Memory B cell (primary cell): Measurements from ENCODE around the gene BAIAP3.

Experiments used
- ATAC-seq: fragments of 150-1000 bp; cut with Tn5 transposase; 2 replicates; pipeline ENCODE4 v1.10.0; 2021; ENCODE audit warnings: low read depth, mild to moderate bottlenecking, moderate library complexity
- DNase-seq, 2 donors: peaks; one replicate each; pipeline ENCODE4 v3.0.0; 2022; ENCODE audit warnings: low spot score in 2 of 2
- H3K27ac Mint-ChIP-seq: one replicate; pipeline ENCODE4 v1.8.0; 2022; ENCODE audit warnings: mild to moderate bottlenecking, moderate library complexity, mixed read lengths
- H3K27me3 Mint-ChIP-seq: one replicate; pipeline ENCODE4 v1.8.0; 2022; ENCODE audit warnings: mixed read lengths
- H3K36me3 Mint-ChIP-seq: one replicate; pipeline ENCODE4 v1.8.0; 2022; ENCODE audit warnings: mild to moderate bottlenecking, mixed read lengths
- H3K4me1 Mint-ChIP-seq: one replicate; pipeline ENCODE4 v1.8.0; 2022; ENCODE audit warnings: mixed read lengths
- H3K4me3 Mint-ChIP-seq: one replicate; pipeline ENCODE4 v1.8.0; 2022; ENCODE audit warnings: mild to moderate bottlenecking, moderate library complexity, mixed read lengths
- H3K9me3 Mint-ChIP-seq: one replicate; pipeline ENCODE4 v1.8.0; 2022; ENCODE audit warnings: mixed read lengths

The BAIAP3 gene

GRCh38 chr16:1308977-1309885 is 24.2 kb upstream of the BAIAP3 start, which contains the start of gene UBE2I:
TSS of gene UBE2I (plus strand) at chr16:1309636. CDS start at chr16:1314031, 4,395 bp downstream.
- Mint-ChIP-seq H3K36me3 (peaks cover 6% of the 10 kb centered on the region), H3K27me3 (no peaks in the 10 kb centered on the region), H3K4me3 (peak within 1 kb of the TSS; percentile 96), H3K27ac (peak within 1 kb of the TSS; percentile 100), H3K9me3 (no peaks in the 10 kb centered on the region), H3K4me1 (peaks cover 36% of the 10 kb centered on the region)
- ATAC-seq: peak; percentile 64
- peak; percentile 100 for DNase-seq

DNA sequence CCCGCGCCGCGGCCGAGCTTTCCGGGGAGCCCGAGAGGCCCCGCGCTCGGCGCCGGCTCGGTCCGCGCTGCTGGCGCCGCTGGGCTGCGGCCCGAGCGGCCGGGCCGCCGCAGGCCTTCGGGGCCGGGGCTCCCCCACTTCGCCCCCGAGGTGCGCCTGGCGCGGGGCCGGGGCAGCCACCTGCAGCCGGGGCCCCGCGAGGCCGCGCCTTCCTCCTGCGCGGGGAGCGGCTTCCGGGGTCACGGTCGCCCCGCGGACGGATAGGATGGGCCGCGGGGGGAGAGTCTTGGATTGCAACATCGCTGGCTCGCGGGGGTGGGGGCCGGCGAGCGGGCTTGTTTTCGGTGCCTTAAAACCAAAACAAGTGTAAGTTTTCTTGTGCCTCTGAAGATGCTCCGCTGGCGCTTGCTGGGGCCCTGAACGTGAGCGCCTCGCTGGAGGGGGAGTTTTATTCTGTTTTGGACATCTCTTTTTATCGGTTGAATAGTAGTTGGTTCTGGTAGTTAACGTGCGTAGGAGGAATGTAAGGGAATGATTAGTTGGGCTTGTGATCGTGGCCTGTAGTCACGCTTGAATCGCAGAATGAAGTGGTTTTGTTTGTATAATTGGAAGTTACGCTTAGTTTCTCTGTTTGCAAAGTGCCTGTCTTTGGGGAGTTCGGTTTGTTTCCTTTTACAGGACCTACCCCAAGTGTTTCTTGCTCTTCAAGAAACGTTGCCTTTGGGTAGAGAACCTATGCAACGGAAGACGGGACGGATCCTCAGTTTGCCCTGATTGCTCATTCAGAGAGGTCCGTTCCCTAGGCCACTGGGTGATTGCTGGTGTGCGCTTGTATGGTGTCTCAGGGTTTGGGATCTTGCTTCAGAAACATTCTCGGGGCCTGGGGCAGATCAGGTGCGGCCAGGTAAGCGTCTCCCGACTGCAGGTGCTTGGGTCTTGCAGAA is 23.3 kb upstream of the BAIAP3 start:
- DNase-seq (peak in 1 of 2 donors; percentile 53), ATAC-seq (peak; percentile 17)
- Mint-ChIP-seq H3K27ac (peak overlapping the region; percentile 91), H3K4me3 (peak overlapping the region; percentile 94), H3K9me3 (no peaks in the 10 kb centered on the region), H3K36me3 (peaks cover 6% of the 10 kb centered on the region), H3K4me1 (peaks cover 36% of the 10 kb centered on the region), H3K27me3 (no peaks in the 10 kb centered on the region)

GRCh38 chr16:1310832-1311200 is 22.6 kb upstream of the BAIAP3 start:
- Mint-ChIP-seq H3K27me3 (no peaks in the 10 kb centered on the region), H3K27ac (peak overlapping the region; percentile 91), H3K36me3 (peaks cover 6% of the 10 kb centered on the region), H3K4me3 (peak overlapping the region; percentile 94), H3K9me3 (no peaks in the 10 kb centered on the region), H3K4me1 (peaks cover 35% of the 10 kb centered on the region)
- no peak for ATAC-seq
- no peak for DNase-seq

DNA sequence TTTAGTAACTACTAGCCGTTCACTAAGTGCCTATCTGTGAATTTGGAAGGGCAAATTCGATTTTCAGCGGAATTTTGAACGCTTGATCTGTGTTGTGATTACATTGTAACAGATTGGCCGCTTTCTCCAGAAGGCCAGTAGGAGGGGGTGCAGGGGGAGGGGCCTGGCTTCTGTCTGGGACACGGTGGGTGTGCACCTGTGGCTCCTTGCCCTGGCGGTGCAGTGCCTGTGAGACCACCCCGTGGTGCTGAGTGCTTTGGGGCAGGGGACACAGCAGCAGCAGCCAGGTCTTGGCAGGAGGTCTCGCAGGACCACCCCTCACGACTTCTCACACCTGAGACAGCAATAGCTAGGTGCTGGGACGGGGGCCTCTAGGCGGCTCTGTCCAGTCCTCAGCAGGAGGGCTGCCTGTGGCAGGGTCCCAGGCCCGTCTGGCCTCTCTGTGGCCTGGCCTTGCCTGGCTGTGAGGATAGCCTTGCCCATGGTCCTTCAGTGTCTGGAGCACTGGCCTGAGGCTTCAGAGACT is 22.2 kb upstream of the BAIAP3 start:
- H3K36me3 Mint-ChIP-seq: peaks cover 6% of the 10 kb centered on the region
- no peaks in the 10 kb centered on the region for H3K27me3 Mint-ChIP-seq
- peak overlapping the region; percentile 94 for H3K4me3 Mint-ChIP-seq
- no peak for ATAC-seq
- H3K27ac Mint-ChIP-seq: peak overlapping the region; percentile 91
- no peaks in the 10 kb centered on the region for H3K9me3 Mint-ChIP-seq
- DNase-seq: no peak
- H3K4me1 Mint-ChIP-seq: peaks cover 31% of the 10 kb centered on the region

GRCh38 chr16:1311738-1312466 is 21.5 kb upstream of the BAIAP3 start:
- Mint-ChIP-seq H3K27ac (peak overlapping the region; percentile 91), H3K4me3 (peak overlapping the region; percentile 94), H3K36me3 (peaks cover 10% of the 10 kb centered on the region), H3K4me1 (peaks cover 27% of the 10 kb centered on the region), H3K9me3 (no peaks in the 10 kb centered on the region), H3K27me3 (no peaks in the 10 kb centered on the region)
- ATAC-seq (no peak), DNase-seq (no peak)

- H3K4me1 Mint-ChIP-seq: peaks cover 24% of the 10 kb centered on the region
- H3K9me3 Mint-ChIP-seq: no peaks in the 10 kb centered on the region
- peaks cover 11% of the 10 kb centered on the region for H3K36me3 Mint-ChIP-seq
- peak overlapping the region; percentile 28 for H3K27ac Mint-ChIP-seq
- DNase-seq (no peak), ATAC-seq (no peak)
- no peaks in the 10 kb centered on the region for H3K27me3 Mint-ChIP-seq
- H3K4me3 Mint-ChIP-seq: peak overlapping the region; percentile 94
Measured at GRCh38 chr16:1312467-1312816, 21.0 kb upstream of the BAIAP3 start.

DNA sequence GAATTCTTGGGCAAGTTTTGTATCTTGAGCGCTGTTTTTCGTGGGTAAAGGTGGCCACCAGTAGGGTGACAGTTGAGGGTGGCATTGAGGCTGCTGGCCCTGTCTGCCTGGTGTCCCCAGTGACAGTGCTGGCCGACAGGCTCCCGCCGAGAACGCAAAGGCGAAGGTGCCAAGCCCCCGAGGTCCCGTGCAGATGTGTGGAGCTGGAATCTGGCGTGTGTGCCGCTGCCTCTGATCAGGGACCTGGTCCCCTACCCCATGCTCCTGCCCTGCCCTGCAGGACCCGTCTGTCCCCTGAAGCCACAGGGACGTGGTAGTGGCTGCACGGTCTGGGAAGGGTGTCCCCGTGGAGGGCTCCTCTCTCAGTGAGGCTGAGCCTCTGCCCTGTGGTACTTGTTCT is 20.5 kb upstream of the BAIAP3 start:
- H3K4me3 Mint-ChIP-seq: peak overlapping the region; percentile 34
- DNase-seq (no peak), ATAC-seq (no peak)
- H3K9me3 Mint-ChIP-seq: no peaks in the 10 kb centered on the region
- peaks cover 11% of the 10 kb centered on the region for H3K36me3 Mint-ChIP-seq
- no peaks in the 10 kb centered on the region for H3K27me3 Mint-ChIP-seq
- peak overlapping the region; percentile 28 for H3K27ac Mint-ChIP-seq
- H3K4me1 Mint-ChIP-seq: peaks cover 21% of the 10 kb centered on the region

DNA sequence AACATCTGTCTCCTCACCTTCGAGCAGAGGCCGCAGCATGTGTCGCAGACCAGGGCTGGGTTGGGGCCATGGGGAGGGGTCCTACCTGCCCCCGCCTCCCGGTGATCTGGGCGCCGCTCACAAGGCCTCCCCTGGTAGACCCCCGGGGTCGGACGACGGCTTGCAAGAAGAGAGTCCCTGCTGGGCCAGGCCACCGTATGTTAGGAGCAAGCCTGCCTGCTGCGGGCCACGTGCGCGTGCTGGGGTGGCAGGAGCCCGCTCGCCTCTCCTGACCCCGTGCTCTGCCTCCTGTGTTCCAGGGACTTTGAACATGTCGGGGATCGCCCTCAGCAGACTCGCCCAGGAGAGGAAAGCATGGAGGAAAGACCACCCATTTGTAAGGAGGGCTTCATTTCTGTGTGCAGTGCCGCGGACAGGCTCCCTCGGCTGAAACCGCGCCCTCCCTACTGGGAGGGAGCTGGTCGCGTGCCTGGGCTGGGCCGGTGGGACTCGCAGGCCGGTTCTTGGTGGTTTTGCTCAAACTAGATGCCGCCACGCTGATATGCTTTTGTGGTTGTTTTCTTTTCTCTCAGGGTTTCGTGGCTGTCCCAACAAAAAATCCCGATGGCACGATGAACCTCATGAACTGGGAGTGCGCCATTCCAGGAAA is 19.6 kb upstream of the BAIAP3 start:
- no peak for ATAC-seq
- Mint-ChIP-seq H3K4me1 (peaks cover 16% of the 10 kb centered on the region), H3K27ac (no peak overlapping the region), H3K9me3 (no peaks in the 10 kb centered on the region), H3K36me3 (peaks cover 17% of the 10 kb centered on the region), H3K27me3 (no peaks in the 10 kb centered on the region), H3K4me3 (no peak overlapping the region)
- DNase-seq: no peak

- Mint-ChIP-seq H3K4me1 (peaks cover 16% of the 10 kb centered on the region), H3K27ac (no peak overlapping the region), H3K9me3 (no peaks in the 10 kb centered on the region), H3K27me3 (no peaks in the 10 kb centered on the region), H3K4me3 (no peak overlapping the region), H3K36me3 (peaks cover 20% of the 10 kb centered on the region)
- DNase-seq: no peak
- no peak for ATAC-seq
Measured at GRCh38 chr16:1314399-1315068, 18.9 kb upstream of the BAIAP3 start.

DNA sequence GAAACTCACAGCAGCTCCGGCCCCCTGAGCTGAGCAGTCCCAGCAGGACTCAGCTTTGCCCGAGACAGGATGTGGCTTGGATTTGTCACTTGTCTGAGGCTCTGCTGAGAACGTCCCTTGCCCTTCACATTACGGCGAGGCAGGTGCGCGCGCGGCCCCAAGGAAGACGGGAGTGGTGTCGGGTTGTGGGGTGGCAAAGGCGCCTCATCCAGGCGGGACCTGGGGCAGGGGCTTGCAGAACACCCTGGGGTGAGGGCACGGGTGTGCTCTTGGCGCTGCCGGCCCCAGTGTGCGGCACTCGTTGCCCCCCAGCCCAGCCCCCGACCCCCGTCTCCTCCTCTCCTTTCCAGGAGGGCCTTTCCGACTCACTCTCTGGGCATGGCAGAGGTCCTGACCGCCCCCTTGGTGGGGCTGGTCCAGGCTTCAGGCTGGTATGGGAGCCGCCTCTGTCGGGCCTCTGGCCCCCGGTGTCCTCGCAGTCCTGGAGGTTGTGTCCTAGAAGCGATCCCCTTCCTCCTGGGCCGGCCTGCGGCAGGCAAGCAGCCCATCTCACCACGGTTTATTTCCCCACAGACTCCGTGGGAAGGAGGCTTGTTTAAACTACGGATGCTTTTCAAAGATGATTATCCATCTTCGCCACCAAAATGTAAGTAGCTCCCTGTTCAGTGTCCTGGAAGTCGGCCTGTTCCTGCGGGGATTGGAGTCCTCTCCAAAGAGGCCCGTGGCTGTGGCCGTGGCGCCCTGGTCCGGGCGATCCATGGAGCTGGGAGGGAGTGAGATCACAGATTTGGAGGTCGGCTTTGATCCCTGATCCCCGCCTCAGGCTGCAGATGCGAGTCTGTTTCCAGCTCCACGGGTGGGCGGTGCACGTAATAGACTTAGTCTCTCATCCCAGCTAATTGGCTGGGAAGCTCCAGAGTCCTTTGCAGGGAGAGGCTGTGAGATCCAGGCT is 18.1 kb upstream of the BAIAP3 start:
- H3K9me3 Mint-ChIP-seq: no peaks in the 10 kb centered on the region
- no peaks in the 10 kb centered on the region for H3K27me3 Mint-ChIP-seq
- H3K36me3 Mint-ChIP-seq: peaks cover 18% of the 10 kb centered on the region
- no peak overlapping the region for H3K27ac Mint-ChIP-seq
- no peak overlapping the region for H3K4me3 Mint-ChIP-seq
- ATAC-seq (no peak), DNase-seq (no peak)
- H3K4me1 Mint-ChIP-seq: peaks cover 12% of the 10 kb centered on the region

DNA sequence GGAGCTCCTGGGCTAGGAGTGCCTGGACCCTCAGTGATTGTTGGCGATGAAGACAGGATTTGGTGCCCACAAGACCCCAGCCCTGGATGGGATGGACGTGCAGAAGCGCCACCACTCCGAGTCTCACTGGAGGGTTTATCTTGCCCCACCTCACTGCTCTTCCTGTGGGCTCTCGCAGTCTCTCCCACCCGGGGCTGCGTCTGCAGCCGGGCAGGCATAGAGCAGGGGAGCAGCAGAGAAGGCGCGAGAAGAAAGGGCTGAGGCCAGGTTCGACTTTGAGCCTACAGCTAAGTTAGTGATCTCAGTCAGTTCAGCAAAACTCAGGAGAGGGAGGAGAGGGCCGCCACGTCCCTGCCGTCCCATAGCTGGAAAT is 17.4 kb upstream of the BAIAP3 start:
- DNase-seq (no peak), ATAC-seq (no peak)
- H3K9me3 Mint-ChIP-seq: no peaks in the 10 kb centered on the region
- peaks cover 18% of the 10 kb centered on the region for H3K36me3 Mint-ChIP-seq
- H3K4me1 Mint-ChIP-seq: peaks cover 10% of the 10 kb centered on the region
- no peaks in the 10 kb centered on the region for H3K27me3 Mint-ChIP-seq
- H3K4me3 Mint-ChIP-seq: no peak overlapping the region
- H3K27ac Mint-ChIP-seq: no peak overlapping the region
